Rectal smooth muscle tissue (tissue), 1 donor: Measurements from ENCODE around the gene GGN.
A peak's percentile ranks its signal among the peaks of the same experiment; 100 is the strongest.

Experiments
- H3K27ac ChIP-seq: one replicate; pipeline ENCODE4 v1.7.0; 2013; ENCODE audit warnings: low read depth, low read length, inconsistent platforms
- H3K27me3 ChIP-seq: one replicate; pipeline ENCODE4 v1.7.0; 2013; ENCODE audit warnings: low read length; ENCODE audit not compliant: control insufficient read depth, insufficient read depth
- H3K36me3 ChIP-seq: one replicate; pipeline ENCODE4 v1.7.0; 2013; ENCODE audit warnings: low read length; ENCODE audit not compliant: control insufficient read depth, insufficient read depth
- H3K4me1 ChIP-seq: one replicate; pipeline ENCODE4 v1.7.0; 2013; ENCODE audit warnings: low read length; ENCODE audit not compliant: control insufficient read depth, insufficient read depth
- H3K4me3 ChIP-seq: one replicate; pipeline ENCODE4 v1.7.0; 2013; ENCODE audit warnings: low read length
- H3K9ac ChIP-seq: one replicate; pipeline ENCODE4 v1.7.0; 2013; ENCODE audit warnings: low read length

GGN gene

DNA sequence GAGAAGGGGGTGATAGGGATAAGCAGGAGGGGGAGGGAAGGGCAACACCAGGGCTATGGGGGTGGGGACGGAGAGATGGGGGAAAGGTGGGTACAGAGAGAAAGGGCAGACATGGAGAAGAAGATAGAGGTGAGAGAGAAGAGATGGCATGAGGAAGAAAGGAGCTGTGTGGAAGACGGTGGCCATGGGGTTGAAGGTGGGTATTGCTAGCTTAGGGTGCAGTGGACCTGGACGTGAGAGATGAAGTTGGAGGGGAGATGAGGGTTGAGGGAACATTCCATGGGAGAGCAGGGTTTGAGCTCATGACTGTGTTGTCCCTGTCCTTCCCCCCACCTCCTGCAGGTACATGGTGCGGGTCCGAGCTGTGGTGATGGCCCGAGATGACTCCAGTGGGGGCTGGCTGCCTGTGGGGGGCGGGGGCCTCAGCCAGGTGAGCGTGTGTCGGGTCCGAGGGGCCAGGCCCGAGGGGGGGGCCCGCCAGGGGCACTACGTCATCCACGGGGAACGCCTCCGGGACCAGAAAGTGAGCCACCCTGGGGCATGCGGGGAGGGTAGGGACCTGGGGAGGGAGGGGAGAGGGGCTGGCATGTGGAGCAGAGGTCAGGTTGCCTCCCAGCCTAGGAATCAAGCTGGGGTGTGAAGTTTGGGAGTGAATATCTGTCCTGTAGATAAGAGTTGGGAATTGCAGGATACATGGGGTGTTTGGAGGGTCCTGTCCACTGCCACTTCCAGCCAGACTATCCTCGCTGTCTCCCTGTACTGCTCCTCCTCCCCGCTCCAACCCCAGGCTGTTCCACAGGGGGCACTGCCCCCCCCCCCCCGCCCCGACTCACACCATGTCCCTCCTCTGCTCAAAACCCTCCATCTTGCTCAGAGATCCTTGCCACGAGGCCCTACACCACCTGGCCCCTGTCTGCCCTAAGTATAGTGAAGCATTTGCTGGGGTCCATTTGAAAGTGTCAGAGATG lies 2.4 kb upstream of the GGN start:
- H3K9ac ChIP-seq: no peak overlapping the region
- H3K4me3 ChIP-seq: no peak overlapping the region
- H3K4me1 ChIP-seq: no peaks in the 10 kb centered on the region
- no peaks in the 10 kb centered on the region for H3K36me3 ChIP-seq
- no peak overlapping the region for H3K27ac ChIP-seq
- peaks cover 13% of the 10 kb centered on the region for H3K27me3 ChIP-seq

DNA sequence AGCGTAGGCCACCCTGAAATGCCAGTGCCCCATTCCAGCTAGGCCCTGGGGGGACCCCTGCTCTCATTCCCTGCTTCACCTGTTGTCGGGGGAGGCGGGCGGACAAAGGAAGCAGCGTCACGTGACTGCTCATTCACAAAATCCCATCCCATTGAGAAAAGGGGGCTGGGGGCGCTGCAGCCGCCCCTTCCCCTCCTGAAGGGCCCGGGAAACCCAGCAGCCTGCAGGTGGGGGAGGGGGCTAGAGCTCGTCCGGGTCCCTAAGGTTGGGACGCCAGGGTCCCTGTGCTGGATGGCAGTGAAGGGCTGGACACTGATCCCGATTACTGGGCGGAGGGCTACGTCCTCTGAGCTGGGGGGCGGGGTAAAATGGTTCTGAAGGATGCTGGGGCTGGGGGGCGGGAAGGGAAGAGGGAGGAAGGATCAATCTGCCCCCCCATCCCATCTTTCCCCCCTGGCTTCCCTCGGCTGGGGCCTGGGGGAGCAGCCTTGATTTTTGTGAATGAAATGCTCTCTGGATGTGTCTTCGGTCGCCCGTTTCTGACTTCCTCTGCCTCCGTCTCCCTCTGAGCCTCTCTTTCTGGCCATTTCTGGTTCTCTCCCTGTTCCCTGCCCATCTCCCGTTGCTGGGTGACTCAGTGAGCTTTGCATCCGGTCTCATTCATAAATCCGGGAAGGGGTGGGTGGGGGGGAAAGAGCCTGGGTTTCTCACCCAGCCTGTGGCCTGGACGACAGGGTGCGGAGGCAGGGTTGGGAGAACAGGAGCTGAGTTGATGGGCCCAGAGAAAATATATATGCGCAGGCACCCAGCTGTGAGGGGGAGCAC lies 1.5 kb upstream of the GGN start:
- Histone ChIP-seq H3K27ac (no peak overlapping the region), H3K9ac (no peak overlapping the region), H3K4me3 (peak overlapping the region; percentile 26), H3K27me3 (peaks cover 13% of the 10 kb centered on the region), H3K4me1 (no peaks in the 10 kb centered on the region), H3K36me3 (no peaks in the 10 kb centered on the region)

DNA sequence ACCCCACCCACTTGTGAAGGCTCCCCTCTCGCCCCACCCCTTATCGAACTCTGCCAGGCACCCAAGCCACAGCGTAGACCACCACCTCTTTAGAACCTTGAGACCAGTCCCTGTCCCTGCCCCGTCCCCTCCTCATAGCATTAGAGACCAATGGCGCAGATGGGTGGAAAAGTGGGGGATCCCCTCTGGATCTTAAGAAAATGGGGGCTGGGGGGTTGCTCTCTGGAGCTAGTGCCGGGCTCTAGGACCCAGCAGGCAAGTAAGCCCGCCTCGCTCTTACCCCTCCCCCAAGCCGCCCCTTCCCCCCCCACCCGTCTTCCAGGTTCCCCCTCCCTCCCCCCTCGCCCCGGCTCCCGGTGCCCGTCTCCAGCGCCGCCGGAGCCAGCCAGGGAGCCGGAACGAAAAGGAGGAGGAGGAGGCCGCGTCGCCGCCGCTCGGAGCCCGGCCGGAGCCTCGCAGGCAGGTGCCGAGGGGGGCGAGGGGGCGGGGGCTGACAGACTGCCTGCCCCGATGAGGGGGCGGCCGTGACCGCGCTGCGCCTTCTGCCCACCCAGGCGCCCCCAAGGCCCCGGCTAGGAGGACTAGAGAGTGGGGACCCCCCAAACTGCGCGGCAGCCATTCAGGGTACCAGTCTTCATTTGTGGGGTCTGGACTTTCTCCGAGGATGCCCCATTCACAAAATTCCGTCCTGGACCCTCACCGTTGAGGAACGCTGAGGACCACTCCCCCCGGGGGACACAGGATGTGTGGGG lies 691 bp upstream of the GGN start, which contains the start of gene SPRED3:
Gene SPRED3, plus strand, starts transcription at position 349 of the 752 bp plus-strand sequence. CDS start 1,606 bp downstream, outside the sequence.
- peak within 1 kb of the TSS; percentile 52 for H3K4me3 ChIP-seq
- peaks cover 13% of the 10 kb centered on the region for H3K27me3 ChIP-seq
- no peaks in the 10 kb centered on the region for H3K4me1 ChIP-seq
- H3K9ac ChIP-seq: no peak within 1 kb of the TSS
- peaks cover under 1% of the 10 kb centered on the region for H3K36me3 ChIP-seq
- H3K27ac ChIP-seq: no peak within 1 kb of the TSS

DNA sequence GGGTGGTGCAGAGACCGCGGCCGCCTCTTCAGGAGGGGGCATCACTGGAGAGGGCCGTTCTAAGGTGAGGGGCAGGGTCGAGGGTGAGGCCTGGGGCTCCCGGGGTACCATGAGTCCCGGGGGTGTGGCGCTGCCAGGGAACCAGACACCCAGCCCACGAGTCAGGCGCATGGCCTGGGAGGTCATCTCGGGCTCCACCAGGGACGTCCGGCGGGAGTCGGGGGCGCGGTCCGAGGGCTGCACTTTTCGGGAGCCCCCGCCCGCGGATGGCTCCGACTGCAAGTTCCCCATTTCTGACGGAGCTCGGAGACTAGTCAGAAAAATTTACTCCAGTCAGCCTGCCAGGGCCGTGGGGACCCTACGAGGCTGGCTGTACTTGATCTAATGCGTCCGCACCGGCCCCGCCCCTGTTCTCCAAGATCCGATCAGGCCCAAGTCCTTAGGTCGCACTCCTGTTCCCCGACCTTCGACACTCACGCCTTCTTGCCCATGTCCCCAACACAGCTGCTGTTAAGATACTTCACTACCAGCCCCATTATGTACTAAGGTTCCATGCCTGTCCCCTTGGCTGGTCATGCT lies 774 bp downstream of the GGN start:
- Histone ChIP-seq H3K27me3 (peaks cover 13% of the 10 kb centered on the region), H3K4me3 (peak overlapping the region; percentile 52), H3K27ac (no peak overlapping the region), H3K36me3 (peaks cover 10% of the 10 kb centered on the region), H3K4me1 (no peaks in the 10 kb centered on the region), H3K9ac (no peak overlapping the region)

DNA sequence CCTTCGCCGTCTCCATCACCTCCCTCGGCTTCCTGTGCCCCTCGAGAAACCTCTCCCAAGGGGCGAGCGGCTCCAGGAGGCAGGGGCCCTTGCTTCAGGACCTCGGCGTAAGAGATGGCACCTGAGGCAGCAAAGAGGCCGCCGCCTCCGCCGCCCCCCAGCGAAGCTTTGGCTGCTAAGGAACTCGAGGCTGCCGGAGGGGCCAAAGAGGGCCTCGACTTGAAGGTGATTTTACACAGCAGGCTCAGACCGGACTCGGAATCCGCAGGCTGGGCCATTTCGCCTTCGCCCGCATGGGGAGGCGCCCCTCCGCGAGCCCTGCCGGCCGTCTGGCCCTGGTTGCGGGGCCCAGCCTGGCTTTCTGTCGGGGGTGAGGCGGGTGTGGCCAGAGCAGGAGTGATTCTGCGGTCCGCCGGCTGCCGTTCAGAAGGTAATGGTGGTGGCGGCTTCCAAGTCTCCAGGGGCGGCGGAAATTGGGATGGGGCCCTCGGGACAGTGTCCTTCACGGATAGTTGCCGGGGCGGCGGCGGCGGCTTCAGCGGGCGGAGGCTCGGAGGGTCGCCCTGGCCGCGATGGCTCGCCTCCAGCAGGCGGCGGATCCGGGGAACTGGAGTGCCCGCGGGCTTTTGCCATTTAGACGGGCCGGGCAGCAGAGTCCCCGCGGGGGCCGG lies 1.4 kb downstream of the GGN start:
- Histone ChIP-seq H3K36me3 (peaks cover 16% of the 10 kb centered on the region), H3K4me3 (peak overlapping the region; percentile 22), H3K27me3 (peaks cover 13% of the 10 kb centered on the region), H3K9ac (no peak overlapping the region), H3K27ac (no peak overlapping the region), H3K4me1 (no peaks in the 10 kb centered on the region)

DNA sequence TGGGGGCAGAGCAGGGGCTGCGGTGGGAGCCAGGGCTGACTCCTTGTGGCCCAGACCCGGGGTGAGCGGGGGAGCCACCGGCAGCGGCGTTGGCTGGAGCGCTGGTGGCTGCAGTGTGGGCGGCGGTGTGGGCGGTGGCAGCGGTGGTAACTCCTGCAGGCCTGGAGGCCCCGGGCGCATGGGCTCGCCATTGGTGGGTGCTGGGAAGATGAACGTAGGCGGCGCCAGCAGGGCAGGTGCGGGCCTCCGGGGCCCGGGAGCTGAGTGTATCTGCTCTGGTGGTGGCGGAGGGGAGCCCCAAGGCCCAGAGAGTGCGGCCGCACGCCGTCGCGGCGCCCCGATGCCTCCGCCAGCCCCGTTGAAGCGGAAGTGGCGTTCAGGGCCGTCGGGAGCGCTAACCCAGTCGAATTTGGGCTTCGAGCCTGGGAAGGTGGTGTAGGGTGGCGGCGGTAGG lies 2.0 kb downstream of the GGN start:
- Histone ChIP-seq H3K4me3 (no peak overlapping the region), H3K27me3 (peaks cover 13% of the 10 kb centered on the region), H3K9ac (no peak overlapping the region), H3K36me3 (peaks cover 22% of the 10 kb centered on the region), H3K27ac (no peak overlapping the region), H3K4me1 (no peaks in the 10 kb centered on the region)

DNA sequence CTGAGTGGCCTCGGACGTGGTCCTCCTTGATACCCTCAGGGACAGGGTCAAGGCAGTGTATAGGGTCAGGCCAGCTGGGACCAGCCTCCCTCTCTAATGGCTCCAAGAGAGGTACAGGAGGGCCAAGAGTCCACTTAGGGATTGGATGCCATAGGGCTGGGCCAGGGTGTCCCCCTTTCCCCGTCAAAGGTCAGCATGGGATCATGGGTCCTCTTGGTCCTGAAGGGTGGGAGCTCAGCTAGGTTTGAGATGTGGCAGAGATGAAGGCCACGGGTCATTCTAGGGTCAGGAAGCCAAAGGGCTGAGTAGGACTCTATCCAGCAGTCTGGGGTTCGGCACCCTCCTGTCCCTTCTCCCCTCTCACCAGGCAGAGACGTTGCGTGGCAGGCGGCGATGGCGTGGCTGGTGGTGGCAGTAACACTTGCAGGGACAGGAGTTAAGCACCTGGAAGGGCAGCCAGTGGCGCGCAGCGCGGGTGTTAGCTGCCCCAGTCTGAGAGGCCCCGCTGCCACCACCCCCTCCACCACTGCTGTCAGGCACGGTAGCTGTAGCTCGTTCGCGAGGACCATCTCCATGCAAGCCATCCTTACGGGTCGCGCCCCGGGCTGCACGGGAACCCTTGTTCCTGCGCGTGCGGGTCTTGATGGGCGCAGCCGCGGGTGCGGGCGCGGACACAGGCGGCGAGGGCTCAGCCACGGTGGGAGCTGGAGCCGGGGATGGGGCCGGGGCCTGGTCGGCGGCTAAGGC lies 2.6 kb downstream of the GGN start:
- no peaks in the 10 kb centered on the region for H3K4me1 ChIP-seq
- H3K27me3 ChIP-seq: peaks cover 13% of the 10 kb centered on the region
- peaks cover 22% of the 10 kb centered on the region for H3K36me3 ChIP-seq
- H3K27ac ChIP-seq: no peak overlapping the region
- H3K9ac ChIP-seq: no peak overlapping the region
- no peak overlapping the region for H3K4me3 ChIP-seq

DNA sequence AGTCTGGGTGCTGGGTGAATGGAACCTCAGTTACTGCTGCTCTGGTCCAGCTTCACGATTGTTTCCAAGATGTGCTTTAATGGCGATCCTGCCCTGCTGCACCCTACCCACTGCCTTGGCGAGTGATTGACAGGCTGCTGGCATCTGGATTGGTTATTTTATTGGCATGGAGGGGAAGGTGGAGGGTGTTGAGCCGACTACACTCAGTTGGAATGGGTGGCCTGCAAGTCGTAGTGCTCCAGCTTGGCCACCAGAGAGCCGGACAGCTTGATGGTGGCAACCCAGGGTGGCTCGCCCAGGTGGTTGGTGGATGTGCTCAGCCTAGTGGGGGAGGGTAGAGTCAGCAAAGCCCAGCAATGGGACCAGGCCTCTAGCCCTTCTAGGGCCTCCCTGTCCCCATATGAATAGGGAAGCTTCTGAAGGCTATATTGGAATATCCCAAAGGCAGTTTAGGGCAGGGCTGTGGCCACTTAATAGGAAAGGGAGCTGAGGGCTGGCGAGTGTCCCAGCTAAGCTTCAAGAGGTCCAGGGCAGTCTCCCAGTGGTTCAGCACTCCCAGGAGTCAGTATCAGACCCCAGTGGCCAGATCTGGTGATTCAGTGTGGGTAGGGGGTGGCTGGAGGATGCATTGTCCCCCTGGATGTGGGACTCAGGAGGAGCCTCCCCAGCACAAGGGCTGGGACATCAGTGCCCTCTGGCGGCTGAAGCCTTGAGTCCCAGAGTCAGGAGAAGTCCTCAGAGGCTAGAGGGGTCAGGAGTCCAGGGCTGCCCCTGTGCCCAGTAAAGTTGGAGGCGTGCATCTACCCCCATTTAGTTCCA lies 3.4 kb downstream of the GGN start:
- Histone ChIP-seq H3K9ac (no peak overlapping the region), H3K4me3 (no peak overlapping the region), H3K36me3 (peaks cover 25% of the 10 kb centered on the region), H3K4me1 (no peaks in the 10 kb centered on the region), H3K27me3 (peaks cover 13% of the 10 kb centered on the region), H3K27ac (no peak overlapping the region)

DNA sequence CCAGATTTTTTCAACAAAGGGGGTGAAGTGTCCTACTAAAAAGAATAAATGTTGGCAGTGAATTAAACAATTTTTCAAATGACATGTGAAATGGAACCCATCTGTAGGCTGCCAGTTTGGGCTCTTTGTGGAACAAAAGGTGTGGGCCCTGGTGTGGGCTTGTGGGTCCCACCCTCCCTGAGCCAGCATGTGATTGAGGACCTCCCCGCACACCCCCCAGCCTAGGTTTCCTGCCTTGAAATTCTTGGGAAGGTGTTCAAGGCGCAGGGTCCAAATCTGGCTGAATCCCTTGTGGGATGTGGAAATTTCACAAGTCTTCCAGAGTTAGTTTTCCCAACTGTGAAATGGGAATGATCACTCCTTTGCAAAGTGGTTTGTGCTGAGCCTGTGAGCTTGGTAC lies 4.1 kb downstream of the GGN start:
- Histone ChIP-seq H3K4me1 (no peaks in the 10 kb centered on the region), H3K27me3 (peaks cover 7% of the 10 kb centered on the region), H3K9ac (no peak overlapping the region), H3K36me3 (peaks cover 31% of the 10 kb centered on the region), H3K27ac (no peak overlapping the region), H3K4me3 (no peak overlapping the region)

DNA sequence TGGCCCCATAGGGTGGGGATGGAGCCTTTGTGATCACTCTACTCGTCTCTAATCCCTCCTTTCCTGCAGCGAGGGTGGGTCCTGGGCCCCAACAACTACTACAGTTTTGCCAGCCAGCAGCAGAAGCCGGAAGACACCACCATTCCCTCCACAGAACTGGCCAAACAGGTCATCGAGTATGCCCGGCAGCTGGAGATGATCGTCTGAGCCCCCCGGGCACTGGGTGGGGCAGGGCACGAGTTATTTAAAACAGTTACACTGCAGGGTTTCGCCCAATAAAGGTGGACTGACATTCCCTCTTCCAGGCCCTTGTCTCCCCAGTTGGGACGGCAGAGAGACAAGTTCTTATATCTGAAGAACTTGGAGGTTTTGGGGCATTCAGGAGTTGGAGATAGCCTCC lies 4.7 kb downstream of the GGN start:
- Histone ChIP-seq H3K27ac (no peak overlapping the region), H3K9ac (no peak overlapping the region), H3K36me3 (peaks cover 31% of the 10 kb centered on the region), H3K27me3 (peaks cover 6% of the 10 kb centered on the region), H3K4me3 (no peak overlapping the region), H3K4me1 (no peaks in the 10 kb centered on the region)
